Measurements from ENCODE around the gene DNAI1.

The DNAI1 gene

GRCh38 chr9:34508463-34508862, 49.9 kb downstream of the DNAI1 start:
- no peak overlapping the region for H3K4me3 ChIP-seq (replicated peaks; ENCODE audit: low read depth, low read length)
- TF ChIP-seq CTCF (IDR thresholded peaks at IDR 0.05; ENCODE audit: low read depth, low read length, missing control alignments): no peak
- no peak for DNase-seq (ENCODE audit: extremely low read depth, low read depth)

- no peak for DNase-seq (ENCODE audit: extremely low read depth, low read depth)
- no peak for TF ChIP-seq CTCF (IDR thresholded peaks at IDR 0.05; ENCODE audit: low read depth, low read length, missing control alignments)
- H3K4me3 ChIP-seq (replicated peaks; ENCODE audit: low read depth, low read length): no peak overlapping the region
Measured at GRCh38 chr9:34508951-34509350, 50.3 kb downstream of the DNAI1 start.

GRCh38 chr9:34510497-34511468, 52.2 kb downstream of the DNAI1 start:
- no peak overlapping the region for H3K4me3 ChIP-seq (replicated peaks; ENCODE audit: low read depth, low read length)
- DNase-seq (ENCODE audit: extremely low read depth, low read depth): peak; percentile 14
- no peak for TF ChIP-seq CTCF (IDR thresholded peaks at IDR 0.05; ENCODE audit: low read depth, low read length, missing control alignments)

- DNase-seq (ENCODE audit: extremely low read depth, low read depth): no peak
- no peak overlapping the region for H3K4me3 ChIP-seq (replicated peaks; ENCODE audit: low read depth, low read length)
- no peak for TF ChIP-seq CTCF (IDR thresholded peaks at IDR 0.05; ENCODE audit: low read depth, low read length, missing control alignments)
Measured at GRCh38 chr9:34512131-34513078, 53.8 kb downstream of the DNAI1 start.

GRCh38 chr9:34513567-34514214, 55.1 kb downstream of the DNAI1 start:
- no peak for DNase-seq (ENCODE audit: extremely low read depth, low read depth)
- no peak overlapping the region for H3K4me3 ChIP-seq (replicated peaks; ENCODE audit: low read depth, low read length)
- no peak for TF ChIP-seq CTCF (IDR thresholded peaks at IDR 0.05; ENCODE audit: low read depth, low read length, missing control alignments)

GRCh38 chr9:34514401-34514800, 55.8 kb downstream of the DNAI1 start:
- no peak for DNase-seq (ENCODE audit: extremely low read depth, low read depth)
- no peak overlapping the region for H3K4me3 ChIP-seq (replicated peaks; ENCODE audit: low read depth, low read length)
- no peak for TF ChIP-seq CTCF (IDR thresholded peaks at IDR 0.05; ENCODE audit: low read depth, low read length, missing control alignments)
